ENCODE data around the gene TAF3.

TAF3 gene

DNA sequence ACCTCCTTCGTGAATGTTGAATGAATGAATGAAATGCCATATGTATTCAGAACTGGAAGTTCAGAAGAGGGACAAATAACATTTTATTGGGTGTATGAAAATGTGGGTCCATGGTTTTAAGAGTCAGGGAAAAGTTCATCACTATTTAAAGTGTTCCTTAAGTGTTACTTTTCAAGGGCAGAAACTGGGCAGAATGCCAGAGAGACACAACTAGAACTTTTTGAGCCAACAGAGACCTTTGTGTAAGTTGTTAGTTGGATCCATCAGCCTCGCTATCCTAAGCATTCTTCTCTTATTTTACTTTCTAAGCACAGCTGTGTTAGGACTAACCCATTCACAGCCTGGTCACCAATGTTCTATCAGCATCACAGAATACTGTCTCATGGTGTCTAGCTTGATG lies 13.6 kb upstream of the TAF3 start:
- Histone ChIP-seq H3K79me1 (ENCODE audit: low read length) (no peaks in the 10 kb centered on the region), H3K4me3 (ENCODE audit: low read depth, low read length) (no peak overlapping the region), H3K4me2 (ENCODE audit: low read length) (no peak overlapping the region), H3K79me2 (ENCODE audit: control insufficient read depth, insufficient read depth, low read length, poor library complexity) (no peaks in the 10 kb centered on the region), H2BK5ac (ENCODE audit: low read depth, low read length, poor library complexity) (no peak overlapping the region), H2BK120ac (ENCODE audit: insufficient read depth, low read length, poor library complexity) (no peak overlapping the region), H3K14ac (ENCODE audit: low read length) (no peak overlapping the region), H3K4me1 (ENCODE audit: control insufficient read depth in 1 of 2, insufficient read depth in 2 of 2, low read length in 2 of 2) (no peaks in the 10 kb centered on the region), H3K36me3 (ENCODE audit: control insufficient read depth in 1 of 2, insufficient read depth in 2 of 2, low read length in 2 of 2) (peaks cover 12 to 37% of the 10 kb centered on the region in 2 experiments), H3K9ac (ENCODE audit: low read length) (no peak overlapping the region), H4K91ac (ENCODE audit: low read depth, low read length) (no peak overlapping the region), H2AFZ (ENCODE audit: insufficient read depth, low read length, poor library complexity) (no peak overlapping the region), H3K4ac (ENCODE audit: low read depth, low read length) (no peak overlapping the region), H3K27me3 (ENCODE audit: insufficient read depth, low read length) (no peaks in the 10 kb centered on the region), H3K27ac (ENCODE audit: low read depth, low read length) (no peak overlapping the region), H3K23ac (ENCODE audit: low read length) (no peak overlapping the region), H2AK5ac (ENCODE audit: low read length) (no peak overlapping the region), H3K9me3 (ENCODE audit: insufficient read depth, low read depth, low read length) (no peaks in the 10 kb centered on the region), H4K12ac (ENCODE audit: low read depth, low read length) (no peak overlapping the region), H4K8ac (ENCODE audit: low read depth, low read length) (no peak overlapping the region), H3K18ac (ENCODE audit: low read length) (no peak overlapping the region), H2BK12ac (ENCODE audit: low read length) (no peak overlapping the region)
- DNase-seq, result no peak
- WGBS (ENCODE audit: extremely low coverage, insufficient coverage, insufficient read length), result no CpG with 5 or more reads among the region's 2 CpGs

DNA sequence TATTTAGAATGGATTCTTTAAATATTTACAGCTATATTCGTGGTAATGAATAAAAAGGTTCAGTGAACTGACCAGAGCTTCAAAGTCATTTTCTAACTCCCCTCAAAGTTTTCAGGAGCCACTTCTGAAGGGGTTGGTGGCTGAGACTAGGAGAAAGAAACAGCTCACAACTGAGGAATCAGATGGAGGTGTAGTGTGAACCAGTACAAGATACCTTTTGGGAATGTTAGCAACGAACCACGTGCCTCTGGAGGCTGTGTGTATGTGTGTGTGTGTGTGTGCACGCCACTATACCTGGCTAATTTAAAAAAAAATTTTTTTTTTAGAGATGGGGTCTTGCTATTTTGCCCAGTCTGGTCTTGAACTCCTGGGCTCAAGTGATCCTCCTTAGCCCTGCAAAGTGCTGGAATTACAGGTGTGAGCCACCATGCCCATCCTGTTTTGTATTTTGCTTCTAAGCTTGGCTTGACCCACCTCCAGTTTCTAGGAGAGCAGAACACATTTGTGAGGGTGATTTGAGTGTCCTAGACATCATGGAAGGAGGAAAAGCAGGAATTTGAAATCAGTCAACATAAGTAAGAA lies 9.5 kb upstream of the TAF3 start:
- Histone ChIP-seq H4K91ac (ENCODE audit: low read depth, low read length) (no peak overlapping the region), H3K23ac (ENCODE audit: low read length) (no peak overlapping the region), H3K9ac (ENCODE audit: low read length) (no peak overlapping the region), H4K8ac (ENCODE audit: low read depth, low read length) (no peak overlapping the region), H2BK5ac (ENCODE audit: low read depth, low read length, poor library complexity) (no peak overlapping the region), H3K14ac (ENCODE audit: low read length) (no peak overlapping the region), H3K79me2 (ENCODE audit: control insufficient read depth, insufficient read depth, low read length, poor library complexity) (no peaks in the 10 kb centered on the region), H3K79me1 (ENCODE audit: low read length) (no peaks in the 10 kb centered on the region), H2AK5ac (ENCODE audit: low read length) (no peak overlapping the region), H3K4ac (ENCODE audit: low read depth, low read length) (no peak overlapping the region), H3K36me3 (ENCODE audit: control insufficient read depth in 1 of 2, insufficient read depth in 2 of 2, low read length in 2 of 2) (peaks cover 7 to 19% of the 10 kb centered on the region in 2 experiments), H3K27me3 (ENCODE audit: insufficient read depth, low read length) (no peaks in the 10 kb centered on the region), H2BK12ac (ENCODE audit: low read length) (no peak overlapping the region), H3K4me3 (ENCODE audit: low read depth, low read length) (no peak overlapping the region), H3K4me1 (ENCODE audit: control insufficient read depth in 1 of 2, insufficient read depth in 2 of 2, low read length in 2 of 2) (no peaks in the 10 kb centered on the region), H3K9me3 (ENCODE audit: insufficient read depth, low read depth, low read length) (no peaks in the 10 kb centered on the region), H3K27ac (ENCODE audit: low read depth, low read length) (no peak overlapping the region), H3K18ac (ENCODE audit: low read length) (no peak overlapping the region), H4K12ac (ENCODE audit: low read depth, low read length) (no peak overlapping the region), H3K4me2 (ENCODE audit: low read length) (no peak overlapping the region), H2AFZ (ENCODE audit: insufficient read depth, low read length, poor library complexity) (no peak overlapping the region), H2BK120ac (ENCODE audit: insufficient read depth, low read length, poor library complexity) (no peak overlapping the region)
- peak in 1 of 2 donors; percentile 36 for DNase-seq
- no CpG with 5 or more reads among the region's 4 CpGs for WGBS (ENCODE audit: extremely low coverage, insufficient coverage, insufficient read length)

DNA sequence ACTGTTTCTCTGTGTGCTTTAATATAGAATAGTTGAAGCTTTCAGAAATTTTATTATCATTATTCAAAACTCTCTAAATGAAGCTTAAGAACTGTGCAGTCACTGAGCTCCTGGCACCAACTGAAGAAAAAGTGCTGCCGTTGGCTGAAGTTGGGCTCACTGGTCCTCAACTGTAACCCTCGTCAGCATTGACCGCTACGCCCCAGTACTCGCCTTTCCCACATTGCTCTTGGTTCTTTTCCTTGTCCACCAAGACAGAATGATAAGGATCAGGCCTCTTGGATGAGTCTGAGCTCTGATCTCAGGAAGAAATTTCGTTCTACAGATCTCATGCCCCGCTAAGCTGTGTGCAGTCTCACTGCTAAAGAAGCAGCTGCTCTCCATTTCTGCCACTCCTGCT lies 7.9 kb upstream of the TAF3 start:
- Histone ChIP-seq H4K8ac (ENCODE audit: low read depth, low read length) (no peak overlapping the region), H2AK5ac (ENCODE audit: low read length) (no peak overlapping the region), H3K79me2 (ENCODE audit: control insufficient read depth, insufficient read depth, low read length, poor library complexity) (no peaks in the 10 kb centered on the region), H3K23ac (ENCODE audit: low read length) (peak overlapping the region; percentile 49), H3K27ac (ENCODE audit: low read depth, low read length) (no peak overlapping the region), H2BK5ac (ENCODE audit: low read depth, low read length, poor library complexity) (no peak overlapping the region), H2AFZ (ENCODE audit: insufficient read depth, low read length, poor library complexity) (no peak overlapping the region), H3K18ac (ENCODE audit: low read length) (no peak overlapping the region), H3K9me3 (ENCODE audit: insufficient read depth, low read depth, low read length) (no peaks in the 10 kb centered on the region), H3K4me2 (ENCODE audit: low read length) (no peak overlapping the region), H4K91ac (ENCODE audit: low read depth, low read length) (no peak overlapping the region), H2BK12ac (ENCODE audit: low read length) (no peak overlapping the region), H3K4me3 (ENCODE audit: low read depth, low read length) (no peak overlapping the region), H3K4me1 (ENCODE audit: control insufficient read depth in 1 of 2, insufficient read depth in 2 of 2, low read length in 2 of 2) (no peaks in the 10 kb centered on the region), H3K14ac (ENCODE audit: low read length) (no peak overlapping the region), H3K9ac (ENCODE audit: low read length) (no peak overlapping the region), H3K4ac (ENCODE audit: low read depth, low read length) (no peak overlapping the region), H3K27me3 (ENCODE audit: insufficient read depth, low read length) (no peaks in the 10 kb centered on the region), H3K36me3 (ENCODE audit: control insufficient read depth in 1 of 2, insufficient read depth in 2 of 2, low read length in 2 of 2) (peaks cover 5% of the 10 kb centered on the region in 2 experiments), H3K79me1 (ENCODE audit: low read length) (no peaks in the 10 kb centered on the region), H2BK120ac (ENCODE audit: insufficient read depth, low read length, poor library complexity) (no peak overlapping the region), H4K12ac (ENCODE audit: low read depth, low read length) (no peak overlapping the region)
- DNase-seq, result no peak
- no CpG with 5 or more reads among the region's 7 CpGs for WGBS (ENCODE audit: extremely low coverage, insufficient coverage, insufficient read length)

DNA sequence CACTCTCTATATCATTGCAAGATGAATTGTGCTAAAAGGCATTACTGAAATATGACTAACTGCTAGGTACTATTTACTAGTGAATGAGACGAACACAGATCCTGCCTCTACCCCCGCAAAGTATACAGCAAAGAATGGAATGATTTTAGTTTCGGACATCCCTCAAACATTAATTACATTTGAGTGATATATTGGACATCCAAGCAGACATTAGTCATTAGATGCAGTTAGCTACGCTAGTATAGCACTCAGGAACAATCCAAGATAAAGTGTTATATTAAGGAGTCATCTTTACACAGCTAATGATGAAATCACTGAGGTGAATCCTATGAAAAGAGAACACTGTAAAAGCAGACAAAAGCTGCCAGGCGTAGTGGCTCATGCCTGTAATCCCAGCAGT lies 7.3 kb upstream of the TAF3 start:
- no peak overlapping the region for H2AK5ac ChIP-seq (ENCODE audit: low read length)
- no peak overlapping the region for H2BK120ac ChIP-seq (ENCODE audit: insufficient read depth, low read length, poor library complexity)
- H3K79me2 ChIP-seq (ENCODE audit: control insufficient read depth, insufficient read depth, low read length, poor library complexity), result no peaks in the 10 kb centered on the region
- H3K4me2 ChIP-seq (ENCODE audit: low read length), result no peak overlapping the region
- no peak for DNase-seq
- no peaks in the 10 kb centered on the region for H3K4me1 ChIP-seq (ENCODE audit: control insufficient read depth in 1 of 2, insufficient read depth in 2 of 2, low read length in 2 of 2)
- H3K18ac ChIP-seq (ENCODE audit: low read length), result no peak overlapping the region
- WGBS (ENCODE audit: extremely low coverage, insufficient coverage, insufficient read length), result no CpG with 5 or more reads among the region's 5 CpGs
- no peaks in the 10 kb centered on the region for H3K9me3 ChIP-seq (ENCODE audit: insufficient read depth, low read depth, low read length)
- no peak overlapping the region for H3K4me3 ChIP-seq (ENCODE audit: low read depth, low read length)
- H4K12ac ChIP-seq (ENCODE audit: low read depth, low read length), result no peak overlapping the region
- no peak overlapping the region for H3K9ac ChIP-seq (ENCODE audit: low read length)
- H4K91ac ChIP-seq (ENCODE audit: low read depth, low read length), result no peak overlapping the region
- no peak overlapping the region for H2BK5ac ChIP-seq (ENCODE audit: low read depth, low read length, poor library complexity)
- no peak overlapping the region for H2AFZ ChIP-seq (ENCODE audit: insufficient read depth, low read length, poor library complexity)
- H3K79me1 ChIP-seq (ENCODE audit: low read length), result no peaks in the 10 kb centered on the region
- no peak overlapping the region for H3K14ac ChIP-seq (ENCODE audit: low read length)
- H3K4ac ChIP-seq (ENCODE audit: low read depth, low read length), result no peak overlapping the region
- no peak overlapping the region for H3K23ac ChIP-seq (ENCODE audit: low read length)
- H4K8ac ChIP-seq (ENCODE audit: low read depth, low read length), result no peak overlapping the region
- peaks cover 5% of the 10 kb centered on the region in 2 experiments for H3K36me3 ChIP-seq (ENCODE audit: control insufficient read depth in 1 of 2, insufficient read depth in 2 of 2, low read length in 2 of 2)
- no peak overlapping the region for H2BK12ac ChIP-seq (ENCODE audit: low read length)
- H3K27me3 ChIP-seq (ENCODE audit: insufficient read depth, low read length), result no peaks in the 10 kb centered on the region
- H3K27ac ChIP-seq (ENCODE audit: low read depth, low read length), result no peak overlapping the region
